T1000 (cell line): ENCODE results near the gene TEKT3.

Experiments used
- DNase-seq: peaks from one replicate; lab custom pipeline; 2025; ENCODE audit warnings: mixed read lengths; lab: John Stamatoyannopoulos, UW

Gene TEKT3

DNA sequence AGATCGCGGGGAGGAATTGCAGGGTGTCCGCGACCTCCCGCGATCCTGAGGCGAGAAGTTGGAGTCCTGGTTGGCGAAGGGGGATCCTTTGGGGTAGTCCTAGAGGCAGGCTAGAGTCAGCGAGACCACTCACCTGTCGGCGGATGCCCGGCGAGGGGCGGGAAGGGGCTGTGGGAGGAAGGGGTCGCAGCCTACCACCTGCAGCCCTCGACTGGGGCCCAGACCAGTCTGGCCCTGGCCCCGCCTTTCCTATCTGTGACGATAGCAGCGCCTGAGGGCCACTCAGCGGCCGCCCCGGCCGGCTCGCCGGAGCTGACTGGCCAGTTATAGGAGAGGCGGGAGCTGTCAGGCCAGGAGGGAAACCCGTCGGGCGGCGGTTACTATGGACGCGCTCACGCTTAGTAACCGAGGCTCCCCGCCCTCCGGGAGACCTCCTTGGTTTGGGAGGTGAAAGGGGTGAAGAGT is at the start of gene TEKT3:
TEKT3 (minus strand) TSS at position 213 of the 465 bp plus-strand sequence. CDS start 10,012 bp downstream, outside the sequence.
- peak; percentile 38 for DNase-seq

DNA sequence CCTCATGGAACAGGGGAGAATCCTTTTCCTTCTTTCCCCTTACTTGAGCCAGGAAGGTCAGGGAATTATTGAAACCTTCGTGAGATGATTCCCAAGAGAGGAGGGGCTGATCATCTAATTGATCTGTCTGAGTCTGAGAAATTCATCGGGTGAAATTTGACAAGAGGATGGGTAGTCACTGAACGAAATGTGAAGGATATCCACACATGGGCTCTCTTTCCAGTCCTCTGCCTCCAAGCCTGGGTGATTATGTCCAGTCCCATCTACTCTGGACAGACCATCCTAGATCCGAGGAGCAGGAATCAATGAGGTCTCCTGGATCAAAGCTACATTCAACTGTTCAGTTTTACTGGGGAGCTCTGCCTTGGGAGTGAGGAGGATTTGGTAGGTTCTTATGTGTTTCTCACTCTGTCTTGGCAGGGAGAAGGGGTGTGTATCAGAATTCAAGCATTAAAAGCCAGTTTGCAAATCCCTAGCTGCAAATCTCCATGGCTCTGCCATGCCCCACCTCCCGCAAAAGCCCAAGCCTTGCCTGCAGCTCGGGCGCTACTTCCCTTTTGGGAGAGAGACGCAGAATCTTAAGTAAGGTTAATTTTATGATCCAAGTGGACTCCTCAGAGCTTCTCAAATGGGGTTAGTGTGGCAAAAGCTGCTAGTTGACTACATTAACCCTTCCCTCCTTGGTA is 47.1 kb upstream of the TEKT3 start:
- no peak for DNase-seq

DNA sequence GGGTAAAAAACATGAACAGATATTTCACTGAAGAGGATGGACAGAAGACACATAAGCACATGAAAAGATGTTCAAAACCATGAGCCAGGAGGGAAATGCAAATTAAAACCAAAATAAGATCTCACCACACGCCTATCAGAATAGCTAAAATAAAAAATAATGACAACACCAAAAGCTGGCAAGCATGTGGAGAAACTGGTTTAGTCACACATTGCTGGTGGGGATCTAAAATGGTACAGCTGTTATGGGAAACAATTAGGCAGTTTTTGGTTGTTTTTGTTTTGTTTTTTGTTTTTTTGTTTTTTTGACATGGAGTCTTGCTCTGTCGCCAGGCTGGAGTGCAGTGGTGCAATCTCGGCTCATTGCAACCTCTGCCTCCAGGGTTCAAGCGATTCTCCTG is 44.7 kb upstream of the TEKT3 start:
- DNase-seq, result no peak

- DNase-seq, result no peak
These were observed 43.9 kb upstream of the TEKT3 start for GRCh38 chr17:15385305-15385704.

DNA sequence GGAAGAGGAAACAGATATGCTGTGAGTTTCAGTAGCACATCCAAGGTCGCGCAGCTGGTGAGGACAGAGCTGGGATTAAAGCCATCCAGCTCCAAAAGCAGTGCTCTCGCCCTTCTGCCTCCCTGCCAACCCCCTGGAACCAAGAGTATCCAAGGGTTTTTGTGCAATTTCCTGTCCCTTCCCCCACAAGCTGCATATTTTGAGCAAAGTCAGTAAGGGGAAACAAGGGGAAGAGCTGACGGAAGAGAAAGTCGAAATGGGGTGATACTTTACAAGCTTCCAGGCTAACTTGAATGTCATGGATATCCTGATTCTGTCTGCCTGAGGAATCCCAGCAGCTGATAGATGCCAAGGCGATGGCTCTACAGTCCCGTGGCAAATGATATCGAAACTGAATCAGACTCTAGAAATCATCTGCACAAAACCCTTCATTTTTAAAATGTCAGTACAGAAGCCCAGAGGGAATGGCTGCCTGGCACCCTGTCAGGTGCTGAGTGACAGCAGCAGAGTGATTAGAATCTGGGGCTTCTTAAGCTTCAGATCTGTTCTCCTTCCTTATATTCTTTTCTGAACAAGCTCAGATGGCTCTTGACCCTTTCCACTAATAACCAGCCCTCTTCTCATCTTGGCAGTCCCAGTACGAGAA is 42.9 kb upstream of the TEKT3 start:
- DNase-seq, result no peak

GRCh38 chr17:15382914-15383313 is 41.5 kb upstream of the TEKT3 start:
- no peak for DNase-seq

- DNase-seq, result no peak
These were observed 40.3 kb upstream of the TEKT3 start for GRCh38 chr17:15381707-15382106.

GRCh38 chr17:15380446-15380845 is 39.0 kb upstream of the TEKT3 start:
- no peak for DNase-seq

DNA sequence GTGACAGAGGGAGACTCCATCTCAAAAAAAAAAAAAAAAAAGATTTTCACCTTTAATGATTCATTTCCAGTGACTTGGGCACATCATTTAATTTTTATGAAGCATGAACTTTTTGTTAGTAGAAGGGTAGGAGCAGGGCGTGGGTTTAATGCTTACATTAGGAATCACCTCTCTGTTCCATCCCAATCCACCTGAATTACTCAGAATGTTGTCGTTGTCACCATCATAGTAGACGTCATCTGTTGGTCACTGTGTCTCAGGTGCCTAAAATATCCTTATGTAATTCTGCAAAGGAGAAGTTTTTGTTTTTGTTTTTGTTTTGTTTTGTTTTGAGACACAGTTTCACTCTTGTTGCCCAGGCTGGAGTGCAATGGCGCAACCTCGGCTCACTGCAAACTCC is 38.3 kb upstream of the TEKT3 start:
- no peak for DNase-seq

DNA sequence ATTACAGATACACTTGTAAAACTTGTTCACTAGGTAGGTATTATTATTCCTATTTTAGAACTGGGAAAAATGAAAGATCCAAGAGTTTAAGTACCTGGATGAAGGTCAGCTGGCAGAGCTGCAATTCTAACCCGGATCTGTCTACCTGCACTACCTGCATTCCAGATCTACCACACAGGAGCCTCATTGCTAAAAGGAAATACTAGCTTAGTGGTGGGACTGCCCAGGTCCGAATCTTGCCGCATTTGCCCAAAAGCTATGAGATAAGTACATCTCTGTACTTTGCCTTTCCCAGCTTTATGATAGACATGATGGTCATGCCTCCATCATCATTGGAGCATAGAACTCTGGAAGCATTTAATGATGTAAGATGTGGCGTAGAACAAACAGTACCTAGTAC is 36.8 kb upstream of the TEKT3 start:
- DNase-seq, result no peak

GRCh38 chr17:15377616-15378015 is 36.2 kb upstream of the TEKT3 start:
- peak; percentile 26 for DNase-seq

GRCh38 chr17:15377200-15377599 is 35.8 kb upstream of the TEKT3 start:
- peak; percentile 44 for DNase-seq

- no peak for DNase-seq
These were observed 30.2 kb upstream of the TEKT3 start for GRCh38 chr17:15371376-15372130.

DNA sequence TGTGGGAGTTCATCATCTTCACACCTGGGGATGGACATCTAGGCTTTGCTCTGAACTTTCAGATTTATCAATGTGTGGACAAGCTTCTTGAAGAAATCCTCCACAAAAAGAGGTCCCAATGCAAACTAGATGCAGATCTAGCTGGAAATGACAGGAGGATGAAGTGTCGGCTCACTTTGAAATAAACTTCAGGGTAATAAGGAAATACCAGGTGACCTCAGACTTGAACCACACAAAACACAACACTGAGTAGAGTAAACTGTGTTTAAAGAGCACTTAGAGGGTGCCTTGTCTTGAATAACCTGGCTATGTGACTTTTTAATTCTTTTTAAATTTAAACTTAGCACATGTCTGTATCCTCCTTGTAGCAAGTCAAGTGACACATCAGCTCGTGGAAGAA is 27.2 kb upstream of the TEKT3 start:
- no peak for DNase-seq

- no peak for DNase-seq
These were observed 24.6 kb upstream of the TEKT3 start for GRCh38 chr17:15366026-15366425.

- DNase-seq, result no peak
These were observed 23.2 kb upstream of the TEKT3 start for GRCh38 chr17:15364615-15365014.

DNA sequence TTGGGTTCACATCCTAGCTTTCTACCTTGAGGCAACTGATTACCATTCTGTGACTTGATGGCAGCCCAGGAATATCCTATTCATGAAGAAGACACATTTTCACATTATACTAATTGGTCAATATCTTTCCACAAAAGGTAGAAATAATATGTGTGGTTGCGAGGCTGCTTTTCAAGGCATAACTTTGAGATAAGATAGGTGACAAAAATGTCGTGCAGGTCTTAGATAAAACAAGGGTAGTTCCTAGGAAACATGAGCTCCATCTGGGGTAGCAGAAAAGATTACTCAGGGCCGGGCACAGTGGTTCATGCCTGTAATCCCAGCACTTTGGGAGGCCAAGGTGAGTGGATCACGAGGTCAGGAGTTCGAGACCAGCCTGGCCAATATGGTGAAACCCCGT is 22.3 kb upstream of the TEKT3 start:
- no peak for DNase-seq

- DNase-seq, result no peak
These were observed 20.2 kb upstream of the TEKT3 start for GRCh38 chr17:15361592-15361991.

DNA sequence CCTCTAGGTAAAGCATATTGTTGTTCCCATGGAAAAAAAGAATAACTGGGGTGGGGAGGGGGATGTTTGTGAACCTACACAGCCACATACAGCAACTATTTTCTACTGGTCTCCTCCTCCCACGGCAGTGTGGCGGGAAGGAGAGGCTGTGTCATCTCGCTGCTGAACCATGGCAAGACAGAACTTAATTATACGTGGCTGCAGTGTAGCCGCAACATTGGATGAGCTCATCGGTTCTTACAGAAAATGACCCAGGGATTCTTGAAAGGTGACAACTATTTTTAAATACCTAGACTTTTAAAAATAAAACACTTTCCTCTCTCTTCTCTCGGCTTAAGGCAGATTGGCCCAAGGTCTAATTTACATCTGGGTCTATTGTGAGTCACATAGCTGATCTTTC is 19.8 kb upstream of the TEKT3 start:
- DNase-seq, result no peak

DNA sequence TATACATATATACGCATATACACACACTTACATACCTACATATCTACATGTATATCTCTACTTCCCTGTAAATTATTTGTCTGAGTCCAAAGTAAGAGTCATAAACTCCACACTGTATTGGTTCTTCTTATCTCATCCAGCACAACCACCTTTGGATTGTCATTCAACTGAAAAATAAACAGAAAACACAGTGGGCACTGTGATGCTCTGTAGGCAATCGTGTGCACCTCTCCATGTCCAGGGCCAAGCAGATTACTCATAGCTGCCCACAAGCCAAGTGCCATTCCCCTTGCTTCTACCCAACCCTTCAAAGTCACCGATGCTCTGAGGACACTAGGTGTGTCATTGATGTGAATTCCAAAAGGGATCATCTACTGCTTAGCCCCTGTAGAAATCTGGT is 12.9 kb upstream of the TEKT3 start:
- DNase-seq, result no peak

DNA sequence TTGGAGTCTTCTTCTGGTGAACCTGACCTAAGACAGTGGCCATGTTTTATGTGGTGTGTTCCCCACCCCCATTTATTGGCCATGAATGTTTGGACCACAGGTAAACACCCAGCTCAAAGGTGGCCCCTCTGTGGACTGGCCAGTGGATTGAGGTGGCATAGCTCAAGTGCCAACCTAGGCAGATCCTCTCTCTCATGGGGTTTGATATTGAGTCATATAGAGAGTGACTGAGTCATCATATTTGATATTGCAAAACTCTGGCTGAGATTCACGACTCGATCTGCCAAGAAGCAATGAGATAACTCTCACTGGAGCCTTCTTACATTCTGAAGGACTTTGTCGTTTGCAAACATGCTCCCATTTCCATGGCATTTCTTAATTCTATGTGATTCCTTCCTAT is 10.5 kb upstream of the TEKT3 start:
- DNase-seq, result no peak

DNA sequence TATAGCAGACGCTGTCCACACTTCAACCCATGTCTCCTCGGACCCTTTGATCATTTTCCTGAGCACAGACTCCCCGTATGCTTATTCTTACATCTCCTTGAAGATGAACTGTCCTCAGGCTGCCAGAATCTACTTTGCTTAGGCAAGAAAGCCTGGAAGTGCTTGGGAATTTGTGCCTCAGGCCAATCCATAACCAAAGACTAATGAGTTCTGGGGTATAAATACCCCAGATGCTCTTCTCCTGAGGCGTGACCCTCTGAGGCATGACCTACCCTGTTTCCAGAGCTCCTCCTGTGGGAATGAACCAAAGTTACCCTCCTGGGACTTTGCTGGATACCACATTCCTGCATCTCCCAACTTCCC is 10.1 kb upstream of the TEKT3 start:
- no peak for DNase-seq
